ENCODE results near the gene EDIL3. TPM values are rescaled to one million over a fixed set of nuclear protein-coding genes. Genes with fewer than 3 reads are reported as not detected.

EDIL3 gene
- total and polyA plus RNA-seq, 2 of the 8 experiments (the other 6 are each of a cell fraction or from before 2014, with no cell fraction given) = 14.7 to 47.2 TPM

DNA sequence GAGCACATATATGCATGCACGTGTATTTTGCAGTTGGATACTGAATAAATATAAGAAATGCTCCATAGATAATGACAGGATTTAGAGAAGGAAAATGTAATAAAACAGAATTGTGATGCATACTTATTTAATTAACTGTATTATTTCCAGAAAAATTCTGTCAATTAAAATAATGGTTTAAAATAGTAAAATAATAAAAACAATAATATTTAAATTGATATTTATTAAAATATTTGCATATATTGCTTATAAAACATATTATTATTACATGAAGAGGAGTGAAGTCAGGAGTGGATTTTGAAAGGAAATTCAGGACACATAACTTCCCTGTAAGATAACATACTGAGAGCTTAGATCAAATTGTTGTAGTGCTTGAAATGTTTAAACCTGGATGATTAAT, 21.4 kb upstream of the EDIL3 start:
- Histone ChIP-seq H3K79me2 (ENCODE audit: control insufficient read depth in 1 of 2, insufficient read depth in 2 of 2, low read length in 2 of 2) (no peaks in the 10 kb centered on the region), H2BK20ac (ENCODE audit: low read length) (no peak overlapping the region), H3K79me1 (ENCODE audit: low read depth, low read length) (no peaks in the 10 kb centered on the region), H4K8ac (ENCODE audit: extremely low read depth, insufficient read depth, low read length) (no peak overlapping the region), H2BK12ac (ENCODE audit: low read depth, low read length) (no peak overlapping the region), H4K20me1 (replicated peaks in 1 of 2; ENCODE audit: control insufficient read depth in 1 of 2, insufficient read depth in 2 of 2, low read length in 2 of 2) (no peaks in the 10 kb centered on the region), H3K9me3 (ENCODE audit: insufficient read depth in 2 of 2, low read depth in 1 of 2, low read length in 1 of 2) (no peaks in the 10 kb centered on the region), H3K36me3 (ENCODE audit: control insufficient read depth in 2 of 4, insufficient read depth in 4 of 4, low read length in 3 of 4) (no peaks in the 10 kb centered on the region), H3K9ac (replicated peaks in 1 of 4; ENCODE audit: extremely low read depth in 1 of 4, low read depth in 3 of 4, low read length in 3 of 4) (no peak overlapping the region), H2BK120ac (replicated peaks; ENCODE audit: low read depth, low read length) (no peak overlapping the region), H2AK5ac (ENCODE audit: low read depth, low read length) (no peak overlapping the region), H4K91ac (replicated peaks; ENCODE audit: insufficient read length, low read length) (no peak overlapping the region), H3K18ac (ENCODE audit: extremely low read depth, low read length) (no peak overlapping the region), H2BK5ac (ENCODE audit: low read depth, low read length) (no peak overlapping the region), H3K27ac (ENCODE audit: low read depth, low read length) (no peak overlapping the region), H3K27me3 (replicated peaks in 1 of 4; ENCODE audit: control insufficient read depth in 3 of 4, extremely low read depth in 1 of 4, insufficient read depth in 3 of 4, low read length in 3 of 4) (no peaks in the 10 kb centered on the region), H2BK15ac (ENCODE audit: low read length) (no peak overlapping the region), H3K4ac (replicated peaks; ENCODE audit: insufficient read length, low read depth, low read length) (no peak overlapping the region), H4K5ac (ENCODE audit: insufficient read length, low read depth, low read length) (no peak overlapping the region), H3K4me2 (ENCODE audit: insufficient read depth in 1 of 2, low read depth in 2 of 2, low read length in 2 of 2) (no peak overlapping the region), H3K4me3 (ENCODE audit: extremely low read depth in 1 of 4, insufficient read depth in 2 of 4, low read depth in 3 of 4, low read length in 4 of 4) (no peak overlapping the region), H3K23ac (ENCODE audit: insufficient read length) (no peak overlapping the region), H3K23me2 (ENCODE audit: low read depth, low read length) (no peaks in the 10 kb centered on the region), H3K14ac (ENCODE audit: insufficient read length) (no peak overlapping the region), H2AFZ (ENCODE audit: low read length) (no peak overlapping the region), H3K56ac (replicated peaks; ENCODE audit: insufficient read length, low read depth, low read length) (no peak overlapping the region), H3K4me1 (replicated peaks in 1 of 4; ENCODE audit: control insufficient read depth in 3 of 4, insufficient read depth in 4 of 4, low read length in 3 of 4) (no peaks in the 10 kb centered on the region)
- POLR2A ChIA-PET (ENCODE audit: partially characterized antibody) = interaction anchor here (1.7 kb wide), 1 partner anchor 21 kb away, joined by 5 read pairs; the partner anchor contains the start of gene EDIL3
- WGBS, 2 experiments (ENCODE audit: extremely low coverage in 1 of 2, insufficient coverage in 1 of 2, insufficient read length in 1 of 2, insufficient replicate concordance in 2 of 2, low coverage in 1 of 2, low lambda C conversion rate in 2 of 2, missing lambda C conversion rate in 1 of 2) = 94% methylated on average over 1 of the region's 1 CpG; no CpG with 5 or more reads in 1 of the 2 experiments
- TF ChIP-seq BACH1 (IDR thresholded peaks at IDR 0.05; ENCODE audit: low read length) (no peak), PHF8 (conservative IDR thresholded peaks at IDR 0.05; ENCODE audit: low read depth, low read length) (no peak), ZNF274 (IDR thresholded peaks at IDR 0.05; ENCODE audit: borderline replicate concordance, extremely low read depth, low read length) (no peak)
- TF ChIP-seq, protein P1, sequence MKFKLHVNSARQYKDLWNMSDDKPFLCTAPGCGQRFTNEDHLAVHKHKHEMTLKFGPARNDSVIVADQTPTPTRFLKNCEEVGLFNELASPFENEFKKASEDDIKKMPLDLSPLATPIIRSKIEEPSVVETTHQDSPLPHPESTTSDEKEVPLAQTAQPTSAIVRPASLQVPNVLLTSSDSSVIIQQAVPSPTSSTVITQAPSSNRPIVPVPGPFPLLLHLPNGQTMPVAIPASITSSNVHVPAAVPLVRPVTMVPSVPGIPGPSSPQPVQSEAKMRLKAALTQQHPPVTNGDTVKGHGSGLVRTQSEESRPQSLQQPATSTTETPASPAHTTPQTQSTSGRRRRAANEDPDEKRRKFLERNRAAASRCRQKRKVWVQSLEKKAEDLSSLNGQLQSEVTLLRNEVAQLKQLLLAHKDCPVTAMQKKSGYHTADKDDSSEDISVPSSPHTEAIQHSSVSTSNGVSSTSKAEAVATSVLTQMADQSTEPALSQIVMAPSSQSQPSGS (IDR thresholded peaks at IDR 0.05; ENCODE audit: low read length) = no peak
- CTCF ChIA-PET (ENCODE audit: partially characterized antibody) = no interaction called here
- no peak for DNase-seq (ENCODE audit: low read depth in 1 of 2, low spot score in 2 of 2)
- no peak for FAIRE-seq

Measured in H1 (cell line).